GM12878 (cell line): ENCODE data around the gene HSF2BP.
"Not testable (repeated sequence)": the region's sequence is repeated elsewhere in the genome, so short reads cannot be mapped to it uniquely, and the experiment has no call there.

Source experiments
- CHD2 ChIP-seq: IDR thresholded peaks from 2 replicates; pipeline ENCODE4 v1.6.1; 2011; ENCODE audit warnings: low read depth, low read length, improper control_type of control experiment, borderline replicate concordance
- CREB1 ChIP-seq: IDR thresholded peaks from 2 replicates; pipeline ENCODE4 v1.6.1; 2012; ENCODE audit warnings: low read depth, mild to moderate bottlenecking, inconsistent platforms
- CTCF ChIP-seq, 3 experiments: IDR thresholded peaks in 2 of 3; conservative IDR thresholded peaks in 1 of 3; 2 replicates each; pipeline ENCODE4 v1.5.1; 2011; ENCODE audit warnings: low read depth in 3 of 3, low read length in 3 of 3, mild to moderate bottlenecking in 3 of 3, control low read depth in 2 of 3, moderate library complexity in 2 of 3, inconsistent platforms in 1 of 3, mixed read lengths in 1 of 3; ENCODE audit not compliant: control insufficient read depth in 2 of 3, insufficient read depth in 1 of 3; ENCODE audit errors: extremely low read depth in 1 of 3
- HDAC2 ChIP-seq: fragments of 200-600 bp; sonication (generic); IDR thresholded peaks from 2 replicates; pipeline ENCODE4 v1.6.1; 2017
- MYC ChIP-seq: IDR thresholded peaks from 2 replicates; pipeline ENCODE4 v1.6.1; 2011; ENCODE audit warnings: mild to moderate bottlenecking, low read length, moderate library complexity, inconsistent platforms; ENCODE audit not compliant: insufficient read depth, insufficient replicate concordance, insufficient read length, severe bottlenecking
- NR2C2 ChIP-seq: IDR thresholded peaks from 2 replicates; pipeline ENCODE4 v1.6.1; 2011; ENCODE audit warnings: borderline replicate concordance, low read depth; ENCODE audit not compliant: control insufficient read depth, insufficient read length
- SIN3A ChIP-seq: IDR thresholded peaks from 2 replicates; pipeline ENCODE4 v1.6.1; 2012; ENCODE audit warnings: low read depth, low read length, improper control_type of control experiment
- TAF1 ChIP-seq: IDR thresholded peaks from 2 replicates; pipeline ENCODE4 v1.6.1; 2011; ENCODE audit warnings: mild to moderate bottlenecking, low read depth, low read length, borderline replicate concordance
- ZNF274 ChIP-seq: IDR thresholded peaks from one replicate; pipeline ENCODE4 v1.8.0; 2011; ENCODE audit not compliant: insufficient read length, insufficient read depth

- not testable (repeated sequence) for TF ChIP-seq CHD2; TAF1; ZNF274; SIN3A; MYC; NR2C2; CTCF (IDR thresholded peaks at IDR 0.05 in 2 of 3, conservative IDR thresholded peaks at IDR 0.05 in 1 of 3; ENCODE audit: control insufficient read depth in 2 of 3, extremely low read depth in 1 of 3, insufficient read depth in 1 of 3, low read depth in 3 of 3, low read length in 3 of 3); CREB1; HDAC2
These were observed 156.1 kb downstream of the HSF2BP start for GRCh38 chr21:43503075-43503750.
